Pons (tissue), 1 donor: Measurements from ENCODE around the gene CCDC3.
"Not testable (repeated sequence)": the region's sequence is repeated elsewhere in the genome, so short reads cannot be mapped to it uniquely, and the experiment has no call there.

Experiments
- DNase-seq: peaks from one replicate; pipeline ENCODE4 v3.0.0-alpha.2; 2016; ENCODE audit warnings: low spot score

The CCDC3 gene

GRCh38 chr10:13000431-13000830 lies 1.1 kb downstream of the CCDC3 start:
- DNase-seq: no peak

- no peak for DNase-seq
These were observed 1.7 kb downstream of the CCDC3 start for GRCh38 chr10:12999849-13000248.

GRCh38 chr10:12995425-12995861 lies 6.1 kb downstream of the CCDC3 start:
- no peak for DNase-seq

GRCh38 chr10:12993595-12993994 lies 7.9 kb downstream of the CCDC3 start:
- DNase-seq: no peak

- no peak for DNase-seq
These were observed 16.2 kb downstream of the CCDC3 start for GRCh38 chr10:12985347-12985746.

- no peak for DNase-seq
These were observed 17.3 kb downstream of the CCDC3 start for GRCh38 chr10:12984165-12984747.

GRCh38 chr10:12983568-12983967 lies 17.9 kb downstream of the CCDC3 start:
- not testable (repeated sequence) for DNase-seq

GRCh38 chr10:12981570-12981969 lies 19.9 kb downstream of the CCDC3 start:
- DNase-seq: no peak

- no peak for DNase-seq
These were observed 20.7 kb downstream of the CCDC3 start for GRCh38 chr10:12980713-12981306.

- DNase-seq: no peak
These were observed 21.3 kb downstream of the CCDC3 start for GRCh38 chr10:12980102-12980661.

GRCh38 chr10:12978891-12979290 lies 22.6 kb downstream of the CCDC3 start:
- no peak for DNase-seq

GRCh38 chr10:12975906-12976305 lies 25.6 kb downstream of the CCDC3 start:
- no peak for DNase-seq

GRCh38 chr10:12975266-12975665 lies 26.2 kb downstream of the CCDC3 start:
- DNase-seq: no peak

GRCh38 chr10:12974491-12975199 lies 26.9 kb downstream of the CCDC3 start:
- no peak for DNase-seq

- no peak for DNase-seq
These were observed 27.4 kb downstream of the CCDC3 start for GRCh38 chr10:12974078-12974477.

GRCh38 chr10:12973149-12973718 lies 28.3 kb downstream of the CCDC3 start:
- no peak for DNase-seq

- no peak for DNase-seq
These were observed 29.4 kb downstream of the CCDC3 start for GRCh38 chr10:12972146-12972545.

- DNase-seq: no peak
These were observed 30.3 kb downstream of the CCDC3 start for GRCh38 chr10:12971001-12971788.

- no peak for DNase-seq
These were observed 31.6 kb downstream of the CCDC3 start for GRCh38 chr10:12969951-12970350.

GRCh38 chr10:12966067-12966466 lies 35.4 kb downstream of the CCDC3 start:
- DNase-seq: no peak

GRCh38 chr10:12965571-12965970 lies 35.9 kb downstream of the CCDC3 start:
- no peak for DNase-seq

- DNase-seq: no peak
These were observed 39.0 kb downstream of the CCDC3 start for GRCh38 chr10:12962556-12962955.
